Keratinocyte (primary cell): Measurements from ENCODE around the gene MLLT10. TPM values are rescaled to one million over a fixed set of nuclear protein-coding genes. Genes with fewer than 3 reads are reported as not detected.

Experiments used
- DNase-seq: peaks from one replicate; pipeline ENCODE4 v3.0.0-alpha.2; 2011; ENCODE audit warnings: low read depth, missing footprints, low spot score
- FAIRE-seq: peaks from 2 replicates; lab custom pipeline; 2011; peaks lifted over from hg19 to GRCh38; lab: Jason Lieb, UNC
- H2AFZ ChIP-seq: 2 replicates; pipeline ENCODE4 v1.6.0; 2012; ENCODE audit warnings: low read length, control low read depth, inconsistent platforms; ENCODE audit not compliant: control insufficient read depth
- H3K27ac ChIP-seq: 2 replicates; pipeline ENCODE4 v1.5.1; 2011; ENCODE audit warnings: low read length; ENCODE audit not compliant: control insufficient read depth, insufficient read depth
- H3K27me3 ChIP-seq: 3 replicates; pipeline ENCODE4 v1.6.0; 2011; ENCODE audit warnings: low read length; ENCODE audit not compliant: control insufficient read depth, insufficient read depth; ENCODE audit errors: extremely low read depth
- H3K36me3 ChIP-seq, 2 experiments: 2 replicates in 1 of 2; 3 replicates in 1 of 2; pipeline ENCODE4 v1.5.1; 2011; ENCODE audit warnings: low read length in 2 of 2, mild to moderate bottlenecking in 1 of 2; ENCODE audit not compliant: control insufficient read depth in 2 of 2, insufficient read depth in 2 of 2; ENCODE audit errors: extremely low read depth in 1 of 2
- H3K4me1 ChIP-seq: 3 replicates; pipeline ENCODE4 v1.5.1; 2011; ENCODE audit warnings: low read length; ENCODE audit not compliant: control insufficient read depth, insufficient read depth; ENCODE audit errors: extremely low read depth
- H3K4me2 ChIP-seq: 3 replicates; pipeline ENCODE4 v1.6.0; 2011; ENCODE audit warnings: low read depth, low read length; ENCODE audit not compliant: control insufficient read depth, insufficient read depth; ENCODE audit errors: extremely low read depth
- H3K4me3 ChIP-seq, 3 experiments: fragments of 200-600 bp in 1 of 3; sonication (generic) in 1 of 3; 2 replicates in 2 of 3; 3 replicates in 1 of 3; pipeline ENCODE4 v1.5.1; 2011 to 2016; ENCODE audit warnings: low read length in 3 of 3, mild to moderate bottlenecking in 3 of 3, control low read depth in 2 of 3, inconsistent platforms in 1 of 3, low read depth in 1 of 3, mixed read lengths in 1 of 3, mixed run types in 1 of 3, moderate library complexity in 1 of 3; ENCODE audit not compliant: control insufficient read depth in 2 of 3, insufficient read depth in 2 of 3; ENCODE audit errors: extremely low read depth in 1 of 3
- H3K79me2 ChIP-seq: 2 replicates; pipeline ENCODE4 v1.6.0; 2012; ENCODE audit warnings: low read length; ENCODE audit not compliant: control insufficient read depth, insufficient read depth
- H3K9ac ChIP-seq: 3 replicates; pipeline ENCODE4 v1.6.0; 2011; ENCODE audit warnings: low read length; ENCODE audit not compliant: control insufficient read depth, insufficient read depth; ENCODE audit errors: extremely low read depth
- H3K9me1 ChIP-seq: 3 replicates; pipeline ENCODE4 v1.6.0; 2011; ENCODE audit warnings: low read length; ENCODE audit not compliant: control insufficient read depth, insufficient read depth; ENCODE audit errors: extremely low read depth
- H3K9me3 ChIP-seq: 2 replicates; pipeline ENCODE4 v1.5.1; 2012; ENCODE audit warnings: low read depth, low read length; ENCODE audit not compliant: control insufficient read depth
- H4K20me1 ChIP-seq: 3 replicates; pipeline ENCODE4 v1.6.0; 2011; ENCODE audit warnings: low read length; ENCODE audit not compliant: control insufficient read depth, insufficient read depth; ENCODE audit errors: extremely low read depth
- EZH2 ChIP-seq: IDR thresholded peaks from one replicate; pipeline ENCODE4 v1.6.1; 2012; ENCODE audit warnings: inconsistent platforms, mild to moderate bottlenecking, low read length, moderate library complexity
- dilution Hi-C: fragments of 300-500 bp; cut with MboI; formaldehyde crosslinking; loops from one replicate; pipeline ENCODE4 v1.7.0; 2020; ENCODE audit warnings: low sequenced_read_pairs; ENCODE audit not compliant: extremely low pct_ligation_motif_present
- polyA plus RNA-seq, 5 experiments: library from polyadenylated mRNA; depleted of rRNA in 3 of 5; stranded (reverse) in 3 of 5; stranded (forward) in 1 of 5; unstranded in 1 of 5; fragments of >200 nt; gene quantifications; 1 replicate in 1 of 5; 2 replicates in 3 of 5; 3 replicates in 1 of 5; pipeline versions ENCODE4 v1.2.1 to v1.2.3, GENCODE V29; 2011 to 2012; ENCODE audit warnings: missing spikeins in 2 of 5, low read depth in 1 of 5, low replicate concordance in 1 of 5
- TF ChIP-seq, protein P1 (sequence below), 3 experiments: IDR thresholded peaks in 1 of 3; conservative IDR thresholded peaks in 1 of 3; optimal IDR thresholded peaks in 1 of 3; 2 replicates in 2 of 3; 3 replicates in 1 of 3; pipeline versions ENCODE3 to v1.5.1; 2011; ENCODE audit warnings: low read length in 3 of 3, mild to moderate bottlenecking in 3 of 3, moderate library complexity in 2 of 3, control low read depth in 1 of 3, inconsistent platforms in 1 of 3; ENCODE audit not compliant: insufficient read depth in 2 of 3; ENCODE audit errors: extremely low read depth in 1 of 3

The MLLT10 gene
- polyA plus RNA-seq, 1 donor (not counting 4 experiments of a cell fraction or from before 2014, with no cell fraction given), result 40.2 TPM

DNA sequence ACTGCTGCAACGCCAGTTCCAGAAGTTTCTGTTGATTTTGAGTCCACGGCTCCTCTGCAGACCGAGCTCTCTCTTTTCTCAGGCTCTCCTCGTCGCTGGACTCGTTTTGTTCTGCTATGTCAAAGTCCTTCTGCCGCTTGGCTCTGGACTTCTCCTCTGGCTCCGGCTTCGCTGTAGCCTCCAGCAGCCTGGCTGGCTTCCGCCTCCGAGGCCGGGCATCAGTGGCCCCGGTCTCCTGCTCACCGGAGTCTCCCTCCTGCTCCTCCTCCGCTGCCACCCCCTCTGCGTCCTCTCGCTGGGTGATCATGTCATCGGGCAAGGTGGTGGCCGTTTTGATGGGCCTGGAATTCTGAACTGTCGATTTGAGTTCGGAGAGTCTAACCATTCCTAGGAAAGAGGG, 225.2 kb downstream of the MLLT10 start:
- Histone ChIP-seq H3K4me1 (no peaks in the 10 kb centered on the region), H3K9ac (no peak overlapping the region), H3K9me3 (no peaks in the 10 kb centered on the region), H3K27ac (no peak overlapping the region), H4K20me1 (no peaks in the 10 kb centered on the region), H3K4me3 (no peak overlapping the region), H3K9me1 (no peaks in the 10 kb centered on the region), H3K79me2 (no peaks in the 10 kb centered on the region), H3K36me3 (peaks cover 0 to 4% of the 10 kb centered on the region in 2 experiments), H3K4me2 (no peak overlapping the region), H3K27me3 (no peaks in the 10 kb centered on the region), H2AFZ (no peak overlapping the region)
- dilution Hi-C loops, result no loop called here
- FAIRE-seq (no peak), DNase-seq (no peak)
- TF ChIP-seq, protein P1, sequence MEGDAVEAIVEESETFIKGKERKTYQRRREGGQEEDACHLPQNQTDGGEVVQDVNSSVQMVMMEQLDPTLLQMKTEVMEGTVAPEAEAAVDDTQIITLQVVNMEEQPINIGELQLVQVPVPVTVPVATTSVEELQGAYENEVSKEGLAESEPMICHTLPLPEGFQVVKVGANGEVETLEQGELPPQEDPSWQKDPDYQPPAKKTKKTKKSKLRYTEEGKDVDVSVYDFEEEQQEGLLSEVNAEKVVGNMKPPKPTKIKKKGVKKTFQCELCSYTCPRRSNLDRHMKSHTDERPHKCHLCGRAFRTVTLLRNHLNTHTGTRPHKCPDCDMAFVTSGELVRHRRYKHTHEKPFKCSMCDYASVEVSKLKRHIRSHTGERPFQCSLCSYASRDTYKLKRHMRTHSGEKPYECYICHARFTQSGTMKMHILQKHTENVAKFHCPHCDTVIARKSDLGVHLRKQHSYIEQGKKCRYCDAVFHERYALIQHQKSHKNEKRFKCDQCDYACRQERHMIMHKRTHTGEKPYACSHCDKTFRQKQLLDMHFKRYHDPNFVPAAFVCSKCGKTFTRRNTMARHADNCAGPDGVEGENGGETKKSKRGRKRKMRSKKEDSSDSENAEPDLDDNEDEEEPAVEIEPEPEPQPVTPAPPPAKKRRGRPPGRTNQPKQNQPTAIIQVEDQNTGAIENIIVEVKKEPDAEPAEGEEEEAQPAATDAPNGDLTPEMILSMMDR (optimal IDR thresholded peaks at IDR 0.05 in 1 of 3, IDR thresholded peaks at IDR 0.05 in 1 of 3, conservative IDR thresholded peaks at IDR 0.05 in 1 of 3; ENCODE audit: extremely low read depth in 1 of 3, insufficient read depth in 2 of 3, low read length in 3 of 3), result no peak

GRCh38 chr10:21760332-21760731, 226.3 kb downstream of the MLLT10 start:
- no peaks in the 10 kb centered on the region for H3K9me3 ChIP-seq
- H3K4me2 ChIP-seq, result no peak overlapping the region
- peaks cover 0 to 4% of the 10 kb centered on the region in 2 experiments for H3K36me3 ChIP-seq
- FAIRE-seq, result no peak
- no peak overlapping the region for H3K4me3 ChIP-seq
- H3K79me2 ChIP-seq, result no peaks in the 10 kb centered on the region
- no peaks in the 10 kb centered on the region for H3K4me1 ChIP-seq
- no peak overlapping the region for H3K27ac ChIP-seq
- no peak overlapping the region for H2AFZ ChIP-seq
- H3K27me3 ChIP-seq, result no peaks in the 10 kb centered on the region
- dilution Hi-C loops, result no loop called here
- no peak overlapping the region for H3K9ac ChIP-seq
- DNase-seq, result no peak
- H3K9me1 ChIP-seq, result no peaks in the 10 kb centered on the region
- H4K20me1 ChIP-seq, result no peaks in the 10 kb centered on the region
- no peak for TF ChIP-seq EZH2
- TF ChIP-seq, protein P1 (optimal IDR thresholded peaks at IDR 0.05 in 1 of 3, IDR thresholded peaks at IDR 0.05 in 1 of 3, conservative IDR thresholded peaks at IDR 0.05 in 1 of 3; ENCODE audit: extremely low read depth in 1 of 3, insufficient read depth in 2 of 3, low read length in 3 of 3), result no peak
